22Rv1 (cell line): ENCODE data around the gene USP14.

Experiments
- CTCF ChIP-seq: fragments of 450-650 bp; IDR thresholded peaks from 2 replicates; pipeline ENCODE4 v1.5.1; 2017; ENCODE audit warnings: mild to moderate bottlenecking
- ZFX ChIP-seq: fragments of 450-650 bp; IDR thresholded peaks from 2 replicates; pipeline ENCODE4 v1.6.1; 2017; ENCODE audit warnings: antibody characterized with exemption, borderline replicate concordance

GRCh38 chr18:251572-251971 lies 93.2 kb downstream of the USP14 start:
- no peak for TF ChIP-seq CTCF
- TF ChIP-seq ZFX: no peak
